ENCODE results near the gene PTPRM. TPM values are rescaled to one million over a fixed set of nuclear protein-coding genes. Genes with fewer than 3 reads are reported as not detected.

Gene PTPRM
- polyA plus RNA-seq, 1 of the 3 experiments (the other 2 are of a cell fraction), result 16.0 TPM

DNA sequence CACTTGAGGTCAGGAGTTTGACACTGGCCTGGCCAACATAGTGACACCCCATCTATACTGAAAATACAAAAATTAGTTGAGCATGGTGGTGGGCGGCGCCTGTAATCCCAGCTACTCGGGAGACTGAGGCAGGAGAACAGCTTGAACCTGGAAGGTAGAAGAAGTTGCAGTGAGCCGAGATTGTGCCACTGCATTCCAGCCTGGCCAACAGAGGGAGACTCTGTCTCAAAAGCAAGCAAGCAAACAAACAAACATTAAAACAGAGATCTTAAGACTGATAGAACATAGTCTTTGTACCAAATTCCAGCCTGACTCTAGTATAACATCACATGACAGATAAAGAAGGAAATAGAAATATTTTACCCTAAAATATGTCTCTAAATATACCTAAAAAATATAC lies 168.1 kb downstream of the PTPRM start:
- H3K9me3 ChIP-seq, result no peaks in the 10 kb centered on the region
- POLR2A ChIA-PET, result no interaction called here
- TF ChIP-seq, protein P1, sequence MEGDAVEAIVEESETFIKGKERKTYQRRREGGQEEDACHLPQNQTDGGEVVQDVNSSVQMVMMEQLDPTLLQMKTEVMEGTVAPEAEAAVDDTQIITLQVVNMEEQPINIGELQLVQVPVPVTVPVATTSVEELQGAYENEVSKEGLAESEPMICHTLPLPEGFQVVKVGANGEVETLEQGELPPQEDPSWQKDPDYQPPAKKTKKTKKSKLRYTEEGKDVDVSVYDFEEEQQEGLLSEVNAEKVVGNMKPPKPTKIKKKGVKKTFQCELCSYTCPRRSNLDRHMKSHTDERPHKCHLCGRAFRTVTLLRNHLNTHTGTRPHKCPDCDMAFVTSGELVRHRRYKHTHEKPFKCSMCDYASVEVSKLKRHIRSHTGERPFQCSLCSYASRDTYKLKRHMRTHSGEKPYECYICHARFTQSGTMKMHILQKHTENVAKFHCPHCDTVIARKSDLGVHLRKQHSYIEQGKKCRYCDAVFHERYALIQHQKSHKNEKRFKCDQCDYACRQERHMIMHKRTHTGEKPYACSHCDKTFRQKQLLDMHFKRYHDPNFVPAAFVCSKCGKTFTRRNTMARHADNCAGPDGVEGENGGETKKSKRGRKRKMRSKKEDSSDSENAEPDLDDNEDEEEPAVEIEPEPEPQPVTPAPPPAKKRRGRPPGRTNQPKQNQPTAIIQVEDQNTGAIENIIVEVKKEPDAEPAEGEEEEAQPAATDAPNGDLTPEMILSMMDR (IDR thresholded peaks at IDR 0.05), result no peak
- TF ChIP-seq CHD2 (IDR thresholded peaks at IDR 0.05; ENCODE audit: low read length, partially characterized antibody) (no peak), EZH2phosphoT487 (IDR thresholded peaks at IDR 0.05; ENCODE audit: borderline replicate concordance, low read depth) (no peak), MXI1 (IDR thresholded peaks at IDR 0.05; ENCODE audit: low read depth, low read length) (no peak), RCOR1 (IDR thresholded peaks at IDR 0.05; ENCODE audit: low read length) (no peak), EP300 (IDR thresholded peaks at IDR 0.05; ENCODE audit: borderline replicate concordance in 1 of 2, low read depth in 1 of 2, low read length in 1 of 2) (no peak), TCF12 (IDR thresholded peaks at IDR 0.05) (no peak), TAF1 (IDR thresholded peaks at IDR 0.05; ENCODE audit: borderline replicate concordance, low read depth, low read length) (no peak), TEAD4 (IDR thresholded peaks at IDR 0.05; ENCODE audit: borderline replicate concordance, insufficient read depth) (no peak), SMC3 (IDR thresholded peaks at IDR 0.05; ENCODE audit: low read depth, low read length) (no peak), RXRA (IDR thresholded peaks at IDR 0.05; ENCODE audit: borderline replicate concordance, low read depth) (no peak), YY1 (IDR thresholded peaks at IDR 0.05; ENCODE audit: low read depth) (no peak), RAD21 (IDR thresholded peaks at IDR 0.05; ENCODE audit: low read length) (no peak; the same call in 1 of the 2 replicates), POLR2AphosphoS5 (IDR thresholded peaks at IDR 0.05; ENCODE audit: low read depth, low read length) (no peak)
- TF ChIP-seq, protein P2, sequence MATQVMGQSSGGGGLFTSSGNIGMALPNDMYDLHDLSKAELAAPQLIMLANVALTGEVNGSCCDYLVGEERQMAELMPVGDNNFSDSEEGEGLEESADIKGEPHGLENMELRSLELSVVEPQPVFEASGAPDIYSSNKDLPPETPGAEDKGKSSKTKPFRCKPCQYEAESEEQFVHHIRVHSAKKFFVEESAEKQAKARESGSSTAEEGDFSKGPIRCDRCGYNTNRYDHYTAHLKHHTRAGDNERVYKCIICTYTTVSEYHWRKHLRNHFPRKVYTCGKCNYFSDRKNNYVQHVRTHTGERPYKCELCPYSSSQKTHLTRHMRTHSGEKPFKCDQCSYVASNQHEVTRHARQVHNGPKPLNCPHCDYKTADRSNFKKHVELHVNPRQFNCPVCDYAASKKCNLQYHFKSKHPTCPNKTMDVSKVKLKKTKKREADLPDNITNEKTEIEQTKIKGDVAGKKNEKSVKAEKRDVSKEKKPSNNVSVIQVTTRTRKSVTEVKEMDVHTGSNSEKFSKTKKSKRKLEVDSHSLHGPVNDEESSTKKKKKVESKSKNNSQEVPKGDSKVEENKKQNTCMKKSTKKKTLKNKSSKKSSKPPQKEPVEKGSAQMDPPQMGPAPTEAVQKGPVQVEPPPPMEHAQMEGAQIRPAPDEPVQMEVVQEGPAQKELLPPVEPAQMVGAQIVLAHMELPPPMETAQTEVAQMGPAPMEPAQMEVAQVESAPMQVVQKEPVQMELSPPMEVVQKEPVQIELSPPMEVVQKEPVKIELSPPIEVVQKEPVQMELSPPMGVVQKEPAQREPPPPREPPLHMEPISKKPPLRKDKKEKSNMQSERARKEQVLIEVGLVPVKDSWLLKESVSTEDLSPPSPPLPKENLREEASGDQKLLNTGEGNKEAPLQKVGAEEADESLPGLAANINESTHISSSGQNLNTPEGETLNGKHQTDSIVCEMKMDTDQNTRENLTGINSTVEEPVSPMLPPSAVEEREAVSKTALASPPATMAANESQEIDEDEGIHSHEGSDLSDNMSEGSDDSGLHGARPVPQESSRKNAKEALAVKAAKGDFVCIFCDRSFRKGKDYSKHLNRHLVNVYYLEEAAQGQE (IDR thresholded peaks at IDR 0.05; ENCODE audit: low read depth, low read length), result no peak
- TF ChIP-seq, protein P3, sequence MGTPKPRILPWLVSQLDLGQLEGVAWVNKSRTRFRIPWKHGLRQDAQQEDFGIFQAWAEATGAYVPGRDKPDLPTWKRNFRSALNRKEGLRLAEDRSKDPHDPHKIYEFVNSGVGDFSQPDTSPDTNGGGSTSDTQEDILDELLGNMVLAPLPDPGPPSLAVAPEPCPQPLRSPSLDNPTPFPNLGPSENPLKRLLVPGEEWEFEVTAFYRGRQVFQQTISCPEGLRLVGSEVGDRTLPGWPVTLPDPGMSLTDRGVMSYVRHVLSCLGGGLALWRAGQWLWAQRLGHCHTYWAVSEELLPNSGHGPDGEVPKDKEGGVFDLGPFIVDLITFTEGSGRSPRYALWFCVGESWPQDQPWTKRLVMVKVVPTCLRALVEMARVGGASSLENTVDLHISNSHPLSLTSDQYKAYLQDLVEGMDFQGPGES (IDR thresholded peaks at IDR 0.05; ENCODE audit: low read depth, low read length), result no peak
- TF ChIP-seq, protein P4, sequence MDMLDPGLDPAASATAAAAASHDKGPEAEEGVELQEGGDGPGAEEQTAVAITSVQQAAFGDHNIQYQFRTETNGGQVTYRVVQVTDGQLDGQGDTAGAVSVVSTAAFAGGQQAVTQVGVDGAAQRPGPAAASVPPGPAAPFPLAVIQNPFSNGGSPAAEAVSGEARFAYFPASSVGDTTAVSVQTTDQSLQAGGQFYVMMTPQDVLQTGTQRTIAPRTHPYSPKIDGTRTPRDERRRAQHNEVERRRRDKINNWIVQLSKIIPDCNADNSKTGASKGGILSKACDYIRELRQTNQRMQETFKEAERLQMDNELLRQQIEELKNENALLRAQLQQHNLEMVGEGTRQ (IDR thresholded peaks at IDR 0.05; ENCODE audit: borderline replicate concordance, low read depth, low read length), result no peak
- TF ChIP-seq, protein P5, sequence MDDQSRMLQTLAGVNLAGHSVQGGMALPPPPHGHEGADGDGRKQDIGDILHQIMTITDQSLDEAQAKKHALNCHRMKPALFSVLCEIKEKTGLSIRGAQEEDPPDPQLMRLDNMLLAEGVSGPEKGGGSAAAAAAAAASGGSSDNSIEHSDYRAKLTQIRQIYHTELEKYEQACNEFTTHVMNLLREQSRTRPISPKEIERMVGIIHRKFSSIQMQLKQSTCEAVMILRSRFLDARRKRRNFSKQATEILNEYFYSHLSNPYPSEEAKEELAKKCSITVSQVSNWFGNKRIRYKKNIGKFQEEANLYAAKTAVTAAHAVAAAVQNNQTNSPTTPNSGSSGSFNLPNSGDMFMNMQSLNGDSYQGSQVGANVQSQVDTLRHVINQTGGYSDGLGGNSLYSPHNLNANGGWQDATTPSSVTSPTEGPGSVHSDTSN (IDR thresholded peaks at IDR 0.05), result no peak

More for the DNA sequence above, 168.1 kb downstream of the PTPRM start:
- WGBS (ENCODE audit: low lambda C conversion rate), result 61% methylated on average over 4 of the region's 4 CpGs
- Histone ChIP-seq H3K4me3 (ENCODE audit: low read depth in 2 of 2, low read length in 1 of 2) (no peak overlapping the region), H3K27ac (ENCODE audit: low read depth in 2 of 2, low read length in 1 of 2) (no peak overlapping the region), H3K9ac (no peak overlapping the region), H3K79me2 (ENCODE audit: insufficient read depth) (no peaks in the 10 kb centered on the region), H3K4me1 (ENCODE audit: control insufficient read depth in 1 of 2, insufficient read depth in 2 of 2, low read depth in 1 of 2, low read length in 1 of 2) (peaks cover 0 to 3% of the 10 kb centered on the region in 2 experiments; a peak in 1 of 4 replicates), H3K9me2 (no peaks in the 10 kb centered on the region), H3F3A (replicated peaks; ENCODE audit: insufficient read depth) (no peaks in the 10 kb centered on the region), H3K27me3 (ENCODE audit: insufficient read depth) (no peaks in the 10 kb centered on the region), H2AFZ (ENCODE audit: low read depth) (no peak overlapping the region), H3K36me3 (replicated peaks in 1 of 2; ENCODE audit: control insufficient read depth in 1 of 2, insufficient read depth in 2 of 2, low read length in 1 of 2) (no peaks in the 10 kb centered on the region), H4K20me1 (ENCODE audit: insufficient read depth) (no peaks in the 10 kb centered on the region), H3K4me2 (no peak overlapping the region)
- DNase-seq, result no peak
- CTCF ChIA-PET, result interaction anchor here (1.2 kb wide), 1 partner anchor 46 kb away, joined by 3 read pairs; no protein-coding TSS in a partner anchor
